ENCODE measurements around the gene WDFY3.

- TF ChIP-seq CTCF (IDR thresholded peaks at IDR 0.05) (no peak), POLR2A (IDR thresholded peaks at IDR 0.05) (no peak)
Measured at GRCh38 chr4:84623661-84624060, 342.8 kb downstream of the WDFY3 start.
